HepG2 (cell line): ENCODE data around the gene UNC13D. TPM values are rescaled to one million over a fixed set of nuclear protein-coding genes. Genes with fewer than 3 reads are reported as not detected.
A peak's percentile ranks its signal among the peaks of the same experiment; 100 is the strongest.

Experiments used
- ATAC-seq: fragments of 200-7000 bp; cut with Tn5 transposase; 3 replicates; pipeline ENCODE4 v1.9.1; 2020; ENCODE audit warnings: mild to moderate bottlenecking, moderate library complexity
- BruUV-seq: library from RNA; stranded (reverse); fragments of 400-500 nt; replicated peaks from 2 replicates; lab custom pipeline; 2021; lab: Mats Ljungman, UMichigan
- CTCF ChIA-PET: fragments of 300-600 bp; formaldehyde crosslinking; extraction: SDS; loops from one replicate; lab custom pipeline; 2021; ENCODE audit warnings: low total read pairs, inconsistent platforms, low intra/inter-chr PET ratio; lab: Yijun Ruan, JAX
- POLR2A ChIA-PET: fragments of 350-600 bp; sonication (Branson Sonifier 250); formaldehyde crosslinking; loops from one replicate; lab custom pipeline; 2020; ENCODE audit warnings: antibody characterized with exemption, inconsistent platforms; lab: Yijun Ruan, JAX
- DNase-seq: peaks from one replicate; pipeline ENCODE4 v3.0.0-alpha.2; 2015; ENCODE audit warnings: low spot score
- FAIRE-seq: peaks from 3 replicates; lab custom pipeline; 2011; peaks lifted over from hg19 to GRCh38; lab: Jason Lieb, UNC
- H2AFZ ChIP-seq: one replicate; pipeline ENCODE4 v1.6.1; 2011; ENCODE audit warnings: low read length, inconsistent platforms
- H3K27ac ChIP-seq: fragments of 300-600 bp; 3 replicates; pipeline ENCODE4 v1.8.0; 2011; ENCODE audit warnings: mixed run types, mild to moderate bottlenecking, mixed read lengths, low read length, inconsistent platforms; ENCODE audit not compliant: insufficient read depth; ENCODE audit errors: extremely low read length
- H3K27me3 ChIP-seq, 2 experiments: fragments of 200-600 bp in 1 of 2; 2 replicates in 1 of 2; 3 replicates in 1 of 2; pipeline versions ENCODE4 v1.6.0 to v1.8.0; 2011; ENCODE audit warnings: low read length in 2 of 2, mild to moderate bottlenecking in 2 of 2, moderate library complexity in 2 of 2, inconsistent platforms in 1 of 2; ENCODE audit not compliant: insufficient read depth in 2 of 2, control insufficient read depth in 1 of 2
- H3K36me3 ChIP-seq, 2 experiments: fragments of 200-600 bp in 1 of 2; replicated peaks in 1 of 2; 2 replicates in 1 of 2; 3 replicates in 1 of 2; pipeline versions ENCODE4 v1.5.1 to v1.8.0; 2011; ENCODE audit warnings: low read length in 2 of 2, inconsistent platforms in 1 of 2; ENCODE audit not compliant: insufficient read depth in 2 of 2, control insufficient read depth in 1 of 2
- H3K4me1 ChIP-seq: 2 replicates; pipeline ENCODE4 v1.5.1; 2012; ENCODE audit warnings: low read length, inconsistent platforms; ENCODE audit not compliant: insufficient read depth
- H3K4me2 ChIP-seq: 2 replicates; pipeline ENCODE4 v1.6.0; 2011; ENCODE audit warnings: low read depth, low read length, inconsistent platforms
- H3K4me3 ChIP-seq, 3 experiments: fragments of 200-600 bp in 1 of 3; sonication (generic), shearing (Covaris generic) in 1 of 3; replicated peaks in 1 of 3; 2 replicates each; pipeline ENCODE4 v1.5.1; 2011 to 2016; ENCODE audit warnings: low read length in 3 of 3, inconsistent platforms in 2 of 3, low read depth in 2 of 3, mild to moderate bottlenecking in 2 of 3, control low read depth in 1 of 3, mixed read lengths in 1 of 3; ENCODE audit not compliant: insufficient read depth in 1 of 3
- H3K79me2 ChIP-seq: one replicate; pipeline ENCODE4 v1.6.1; 2011; ENCODE audit warnings: low read length, inconsistent platforms; ENCODE audit not compliant: insufficient read depth
- H3K9ac ChIP-seq: 2 replicates; pipeline ENCODE4 v1.6.0; 2011; ENCODE audit warnings: mild to moderate bottlenecking, low read depth, low read length, inconsistent platforms; ENCODE audit not compliant: insufficient read depth
- H3K9me3 ChIP-seq: 2 replicates; pipeline ENCODE4 v1.5.1; 2012; ENCODE audit warnings: mild to moderate bottlenecking, low read length
- H4K20me1 ChIP-seq: 2 replicates; pipeline ENCODE4 v1.6.0; 2011; ENCODE audit warnings: inconsistent platforms, mild to moderate bottlenecking, low read length, moderate library complexity; ENCODE audit not compliant: insufficient read depth
- ATF1 ChIP-seq: IDR thresholded peaks from 2 replicates; pipeline ENCODE4 v1.6.1; 2016; ENCODE audit warnings: mild to moderate bottlenecking, control low read depth
- ATM ChIP-seq: fragments of 450-650 bp; IDR thresholded peaks from 2 replicates; pipeline ENCODE4 v1.7.1; 2017; ENCODE audit warnings: mild to moderate bottlenecking, borderline replicate concordance
- HNRNPH1 ChIP-seq: fragments of 200-400 bp; formaldehyde crosslinking; optimal IDR thresholded peaks from 2 replicates; pipeline ENCODE3; 2017; ENCODE audit warnings: mild to moderate bottlenecking, low read depth, low read length
- SRSF1 ChIP-seq: fragments of 200-400 bp; formaldehyde crosslinking; optimal IDR thresholded peaks from 2 replicates; pipeline ENCODE3; 2017; ENCODE audit warnings: mild to moderate bottlenecking, low read depth, low read length, moderate library complexity
- ZNF335 ChIP-seq: sonication (generic); formaldehyde crosslinking; IDR thresholded peaks from 2 replicates; pipeline ENCODE4 v1.4.0; 2020; ENCODE audit warnings: missing genetic modification reagents
- ZNF670 ChIP-seq: sonication (generic); formaldehyde crosslinking; IDR thresholded peaks from 2 replicates; pipeline ENCODE4 v1.8.0; 2022; ENCODE audit warnings: mild to moderate bottlenecking, missing genetic modification reagents, borderline replicate concordance
- ZNF766 ChIP-seq: sonication (generic); formaldehyde crosslinking; IDR thresholded peaks from 2 replicates; pipeline ENCODE4 v1.5.0; 2020; ENCODE audit warnings: missing genetic modification reagents, borderline replicate concordance
- ZNF878 ChIP-seq: sonication (generic); formaldehyde crosslinking; IDR thresholded peaks from 2 replicates; pipeline ENCODE4 v1.8.1; 2023; ENCODE audit warnings: mild to moderate bottlenecking, missing genetic modification reagents, moderate library complexity
- ZSCAN31 ChIP-seq: sonication (generic); formaldehyde crosslinking; IDR thresholded peaks from 2 replicates; pipeline ENCODE4 v1.5.0; 2020; ENCODE audit warnings: low read depth, mild to moderate bottlenecking, missing genetic modification reagents
- WGBS: methylation state at CpG from one replicate; pipeline ENCODE4 v1.1.6; 2017; ENCODE audit warnings: low lambda C conversion rate; 5-methylcytosine and 5-hydroxymethylcytosine counted together
- in situ Hi-C: cut with HindIII; loops from 2 replicates; pipeline ENCODE4 v1.10.0; 2017; ENCODE audit warnings: low pct_unique_long_range_greater_than_20kb; ENCODE audit not compliant: extremely low pct_ligation_motif_present
- intact Hi-C: fragments of 100-400 bp; cut with micrococcal nuclease; formaldehyde crosslinking; loops from one replicate; pipeline ENCODE4 v1.10.0; 2022; ENCODE audit not compliant: unreplicated experiment
- polyA plus RNA-seq, 8 experiments: library from polyadenylated mRNA; depleted of rRNA in 3 of 8; stranded (reverse) in 7 of 8; unstranded in 1 of 8; fragments of >200 nt; fragmentation: Illumina TruSeq in 4 of 8; extraction: Trizol in 4 of 8; gene quantifications; 2 replicates each; pipeline versions ENCODE4 v1.2.1 to v1.2.3, GENCODE V29; 2011 to 2016; ENCODE audit warnings: low read depth in 4 of 8, missing spikeins in 1 of 8, mixed read lengths in 1 of 8; ENCODE audit not compliant: insufficient read depth in 1 of 8
- total RNA-seq, 5 experiments: library from RNA; depleted of rRNA; stranded (reverse); fragments of >200 nt; fragmentation: Illumina TruSeq; extraction: Trizol; gene quantifications; 2 replicates each; pipeline ENCODE4 v1.2.3, GENCODE V29; 2016; ENCODE audit warnings: low read depth in 1 of 5
- TF ChIP-seq, protein P1 (sequence below): sonication (generic); formaldehyde crosslinking; IDR thresholded peaks from 2 replicates; pipeline ENCODE4 v1.5.0; 2020; ENCODE audit warnings: mild to moderate bottlenecking, missing genetic modification reagents, moderate library complexity
- TF ChIP-seq, protein P2 (sequence below): sonication (generic); formaldehyde crosslinking; IDR thresholded peaks from 2 replicates; pipeline ENCODE4 v1.8.0; 2022; ENCODE audit warnings: mild to moderate bottlenecking, missing genetic modification reagents
- TF ChIP-seq, protein P3 (sequence below): sonication (generic); formaldehyde crosslinking; IDR thresholded peaks from 2 replicates; pipeline ENCODE4 v1.5.1; 2020; ENCODE audit warnings: missing genetic modification reagents, mild to moderate bottlenecking, borderline replicate concordance
- TF ChIP-seq, protein P4 (sequence below): sonication (generic); formaldehyde crosslinking; IDR thresholded peaks from 2 replicates; pipeline ENCODE4 v1.9.0; 2022; ENCODE audit warnings: low read depth, missing genetic modification reagents

UNC13D gene
- total and polyA plus RNA-seq, 2 of the 13 experiments (the other 11 are each of a cell fraction or from before 2014, with no cell fraction given): 29.7 to 42.7 TPM

DNA sequence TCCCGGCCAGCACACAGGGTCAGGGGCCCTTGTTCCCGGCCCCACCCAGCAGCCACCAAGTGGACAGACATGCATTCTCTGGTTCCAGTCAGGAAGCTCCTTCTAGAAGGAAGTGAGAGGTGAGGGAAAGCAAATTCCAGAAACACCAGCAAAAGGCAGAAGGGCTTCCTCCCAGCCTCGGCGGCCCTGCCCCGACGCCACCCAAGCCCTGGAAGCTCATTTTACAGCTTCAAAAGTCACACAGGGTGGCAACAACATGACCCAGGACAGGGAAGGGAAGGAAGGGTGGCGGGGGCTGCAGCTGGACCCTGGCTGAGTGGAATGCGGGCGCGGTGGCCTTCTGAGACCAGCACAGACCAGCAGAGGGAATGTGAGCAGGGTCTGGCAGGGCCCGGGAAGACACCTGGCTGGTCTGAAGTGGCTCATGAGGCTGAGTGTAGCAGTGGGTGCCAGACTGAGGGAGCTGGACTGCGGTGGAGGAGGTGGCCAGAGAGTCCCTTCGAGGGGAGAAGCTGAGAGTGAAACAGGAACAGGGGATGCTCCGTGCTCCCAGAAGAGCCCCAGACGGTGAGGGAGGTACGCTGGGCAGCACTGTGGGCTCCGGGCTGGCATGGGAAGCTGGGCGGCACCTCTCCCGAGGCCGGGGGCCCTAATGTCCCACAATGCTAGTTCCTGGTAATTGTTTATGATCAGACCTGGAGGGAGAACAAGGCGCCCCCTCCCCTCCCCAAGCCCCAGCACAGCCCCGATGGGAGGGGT, 1.9 kb upstream of the UNC13D start:
- in situ Hi-C loops (no loop called here), intact Hi-C loops (loop anchor here (2.0 kb wide), 1 partner anchor 67 kb away; a partner anchor contains a TSS)
- H3K79me2 ChIP-seq: no peaks in the 10 kb centered on the region
- WGBS: 80% methylated on average over 22 of the region's 22 CpGs
- no peaks in the 10 kb centered on the region for H3K27me3 ChIP-seq
- peaks cover 7 to 30% of the 10 kb centered on the region in 2 experiments for H3K36me3 ChIP-seq
- H3K9me3 ChIP-seq: no peaks in the 10 kb centered on the region
- peak overlapping the region; percentile 11; the same call in 1 of the 2 replicates for H3K9ac ChIP-seq
- H3K4me3 ChIP-seq: peak overlapping the region in 1 of 3 experiments; percentile 19; a peak in 1 of 6 replicates
- H3K4me1 ChIP-seq: peaks cover 70% of the 10 kb centered on the region
- FAIRE-seq: no peak
- no peak overlapping the region for H2AFZ ChIP-seq
- no peak for ATAC-seq
- H3K27ac ChIP-seq: peak overlapping the region; percentile 69
- TSS peak; percentile 24 for BruUV-seq
- H4K20me1 ChIP-seq: 0 out of 2 replicates have a peak, but pooled peaks cover 2% of the 10 kb centered on the region
- peak overlapping the region; percentile 96 for H3K4me2 ChIP-seq
- POLR2A ChIA-PET: interaction anchor here (0.7 to 7.7 kb wide), 26 partner anchors 10 to 154 kb away, joined by 3 to 229 read pairs (median 13); partner anchors contain the start of genes CDK3, GALK1, MRPL38 and TRIM47
- CTCF ChIA-PET: interaction anchor here (3.0 kb wide), 1 partner anchor 15 kb away, joined by 7 read pairs; no protein-coding TSS in a partner anchor
- DNase-seq: no peak
- TF ChIP-seq ZNF878 (CRISPR knock-in tag) (no peak), ZNF670 (CRISPR knock-in tag) (no peak), ATF1 (CRISPR knock-in tag) (no peak), HNRNPH1 (no peak), ZNF766 (CRISPR knock-in tag) (no peak), ATM (no peak), ZSCAN31 (CRISPR knock-in tag) (no peak), ZNF335 (peak; percentile 6; the same call in 1 of the 2 replicates), SRSF1 (peak; percentile 4)
- TF ChIP-seq, protein P1, sequence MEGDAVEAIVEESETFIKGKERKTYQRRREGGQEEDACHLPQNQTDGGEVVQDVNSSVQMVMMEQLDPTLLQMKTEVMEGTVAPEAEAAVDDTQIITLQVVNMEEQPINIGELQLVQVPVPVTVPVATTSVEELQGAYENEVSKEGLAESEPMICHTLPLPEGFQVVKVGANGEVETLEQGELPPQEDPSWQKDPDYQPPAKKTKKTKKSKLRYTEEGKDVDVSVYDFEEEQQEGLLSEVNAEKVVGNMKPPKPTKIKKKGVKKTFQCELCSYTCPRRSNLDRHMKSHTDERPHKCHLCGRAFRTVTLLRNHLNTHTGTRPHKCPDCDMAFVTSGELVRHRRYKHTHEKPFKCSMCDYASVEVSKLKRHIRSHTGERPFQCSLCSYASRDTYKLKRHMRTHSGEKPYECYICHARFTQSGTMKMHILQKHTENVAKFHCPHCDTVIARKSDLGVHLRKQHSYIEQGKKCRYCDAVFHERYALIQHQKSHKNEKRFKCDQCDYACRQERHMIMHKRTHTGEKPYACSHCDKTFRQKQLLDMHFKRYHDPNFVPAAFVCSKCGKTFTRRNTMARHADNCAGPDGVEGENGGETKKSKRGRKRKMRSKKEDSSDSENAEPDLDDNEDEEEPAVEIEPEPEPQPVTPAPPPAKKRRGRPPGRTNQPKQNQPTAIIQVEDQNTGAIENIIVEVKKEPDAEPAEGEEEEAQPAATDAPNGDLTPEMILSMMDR (CRISPR knock-in tag): 0 out of 2 replicates have a peak, but pooled peaks have one; percentile 6
- TF ChIP-seq, protein P2, sequence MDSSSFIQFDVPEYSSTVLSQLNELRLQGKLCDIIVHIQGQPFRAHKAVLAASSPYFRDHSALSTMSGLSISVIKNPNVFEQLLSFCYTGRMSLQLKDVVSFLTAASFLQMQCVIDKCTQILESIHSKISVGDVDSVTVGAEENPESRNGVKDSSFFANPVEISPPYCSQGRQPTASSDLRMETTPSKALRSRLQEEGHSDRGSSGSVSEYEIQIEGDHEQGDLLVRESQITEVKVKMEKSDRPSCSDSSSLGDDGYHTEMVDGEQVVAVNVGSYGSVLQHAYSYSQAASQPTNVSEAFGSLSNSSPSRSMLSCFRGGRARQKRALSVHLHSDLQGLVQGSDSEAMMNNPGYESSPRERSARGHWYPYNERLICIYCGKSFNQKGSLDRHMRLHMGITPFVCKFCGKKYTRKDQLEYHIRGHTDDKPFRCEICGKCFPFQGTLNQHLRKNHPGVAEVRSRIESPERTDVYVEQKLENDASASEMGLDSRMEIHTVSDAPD: no peak
- TF ChIP-seq, protein P3, sequence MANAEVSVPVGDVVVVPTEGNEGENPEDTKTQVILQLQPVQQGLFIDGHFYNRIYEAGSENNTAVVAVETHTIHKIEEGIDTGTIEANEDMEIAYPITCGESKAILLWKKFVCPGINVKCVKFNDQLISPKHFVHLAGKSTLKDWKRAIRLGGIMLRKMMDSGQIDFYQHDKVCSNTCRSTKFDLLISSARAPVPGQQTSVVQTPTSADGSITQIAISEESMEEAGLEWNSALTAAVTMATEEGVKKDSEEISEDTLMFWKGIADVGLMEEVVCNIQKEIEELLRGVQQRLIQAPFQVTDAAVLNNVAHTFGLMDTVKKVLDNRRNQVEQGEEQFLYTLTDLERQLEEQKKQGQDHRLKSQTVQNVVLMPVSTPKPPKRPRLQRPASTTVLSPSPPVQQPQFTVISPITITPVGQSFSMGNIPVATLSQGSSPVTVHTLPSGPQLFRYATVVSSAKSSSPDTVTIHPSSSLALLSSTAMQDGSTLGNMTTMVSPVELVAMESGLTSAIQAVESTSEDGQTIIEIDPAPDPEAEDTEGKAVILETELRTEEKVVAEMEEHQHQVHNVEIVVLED (CRISPR knock-in tag): 0 out of 2 replicates have a peak, but pooled peaks have one; percentile 4
- TF ChIP-seq, protein P4, sequence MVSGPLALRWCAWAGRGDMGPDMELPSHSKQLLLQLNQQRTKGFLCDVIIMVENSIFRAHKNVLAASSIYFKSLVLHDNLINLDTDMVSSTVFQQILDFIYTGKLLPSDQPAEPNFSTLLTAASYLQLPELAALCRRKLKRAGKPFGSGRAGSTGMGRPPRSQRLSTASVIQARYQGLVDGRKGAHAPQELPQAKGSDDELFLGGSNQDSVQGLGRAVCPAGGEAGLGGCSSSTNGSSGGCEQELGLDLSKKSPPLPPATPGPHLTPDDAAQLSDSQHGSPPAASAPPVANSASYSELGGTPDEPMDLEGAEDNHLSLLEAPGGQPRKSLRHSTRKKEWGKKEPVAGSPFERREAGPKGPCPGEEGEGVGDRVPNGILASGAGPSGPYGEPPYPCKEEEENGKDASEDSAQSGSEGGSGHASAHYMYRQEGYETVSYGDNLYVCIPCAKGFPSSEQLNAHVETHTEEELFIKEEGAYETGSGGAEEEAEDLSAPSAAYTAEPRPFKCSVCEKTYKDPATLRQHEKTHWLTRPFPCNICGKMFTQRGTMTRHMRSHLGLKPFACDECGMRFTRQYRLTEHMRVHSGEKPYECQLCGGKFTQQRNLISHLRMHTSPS (CRISPR knock-in tag): no peak
